MG63 (cell line): ENCODE results near the gene EFNB2. TPM values are rescaled to one million over a fixed set of nuclear protein-coding genes. Genes with fewer than 3 reads are reported as not detected.

Source experiments
- DNase-seq: peaks from one replicate; pipeline ENCODE4 v3.0.0-alpha.2; 2020
- H3K27me3 ChIP-seq: fragments of 250-450 bp; sonication (Bioruptor Pico); 2 replicates; pipeline ENCODE4 v1.5.1; 2020; ENCODE audit warnings: mild to moderate bottlenecking, moderate library complexity
- H3K36me3 ChIP-seq: fragments of 250-450 bp; sonication (Bioruptor Pico); 2 replicates; pipeline ENCODE4 v1.5.1; 2020; ENCODE audit warnings: mild to moderate bottlenecking, moderate library complexity
- H3K4me3 ChIP-seq: fragments of 250-450 bp; sonication (Bioruptor Pico); 2 replicates; pipeline ENCODE4 v1.5.1; 2020; ENCODE audit warnings: mild to moderate bottlenecking, moderate library complexity
- H3K9me3 ChIP-seq: fragments of 250-450 bp; sonication (Bioruptor Pico); 2 replicates; pipeline ENCODE4 v1.5.1; 2020; ENCODE audit warnings: mild to moderate bottlenecking, moderate library complexity
- total RNA-seq: library from RNA; depleted of rRNA; stranded (reverse); fragments of >200 nt; shearing (Covaris generic); gene quantifications from 2 replicates; pipeline ENCODE4 v1.2.3, GENCODE V29; 2014; ENCODE audit warnings: low replicate concordance

Gene EFNB2
- total RNA-seq, 1 experiment from 2014 or later = 2.3 TPM

- Histone ChIP-seq H3K36me3 (no peaks in the 10 kb centered on the region), H3K4me3 (no peak overlapping the region), H3K9me3 (no peaks in the 10 kb centered on the region), H3K27me3 (no peaks in the 10 kb centered on the region)
- DNase-seq = no peak
These were observed 18.2 kb downstream of the EFNB2 start for GRCh38 chr13:106517109-106517847.

- Histone ChIP-seq H3K36me3 (no peaks in the 10 kb centered on the region), H3K27me3 (no peaks in the 10 kb centered on the region), H3K9me3 (no peaks in the 10 kb centered on the region), H3K4me3 (no peak overlapping the region)
- DNase-seq = no peak
These were observed 19.7 kb downstream of the EFNB2 start for GRCh38 chr13:106515635-106516254.

- no peaks in the 10 kb centered on the region for H3K36me3 ChIP-seq
- no peaks in the 10 kb centered on the region for H3K9me3 ChIP-seq
- no peak overlapping the region for H3K4me3 ChIP-seq
- no peaks in the 10 kb centered on the region for H3K27me3 ChIP-seq
- DNase-seq = no peak
These were observed 20.4 kb downstream of the EFNB2 start for GRCh38 chr13:106514928-106515634.

- no peak for DNase-seq
- Histone ChIP-seq H3K36me3 (no peaks in the 10 kb centered on the region), H3K9me3 (no peaks in the 10 kb centered on the region), H3K4me3 (no peak overlapping the region), H3K27me3 (no peaks in the 10 kb centered on the region)
These were observed 22.2 kb downstream of the EFNB2 start for GRCh38 chr13:106513025-106513983.

GRCh38 chr13:106507560-106508274 lies 27.7 kb downstream of the EFNB2 start:
- Histone ChIP-seq H3K27me3 (no peaks in the 10 kb centered on the region), H3K36me3 (no peaks in the 10 kb centered on the region), H3K9me3 (no peaks in the 10 kb centered on the region), H3K4me3 (no peak overlapping the region)
- DNase-seq = no peak

- H3K9me3 ChIP-seq = no peaks in the 10 kb centered on the region
- no peak for DNase-seq
- H3K4me3 ChIP-seq = no peak overlapping the region
- H3K27me3 ChIP-seq = no peaks in the 10 kb centered on the region
- H3K36me3 ChIP-seq = no peaks in the 10 kb centered on the region
These were observed 29.2 kb downstream of the EFNB2 start for GRCh38 chr13:106506286-106506685.

GRCh38 chr13:106505732-106506131 lies 29.7 kb downstream of the EFNB2 start:
- Histone ChIP-seq H3K9me3 (no peaks in the 10 kb centered on the region), H3K27me3 (no peaks in the 10 kb centered on the region), H3K36me3 (no peaks in the 10 kb centered on the region), H3K4me3 (no peak overlapping the region)
- DNase-seq = no peak

- no peak for DNase-seq
- no peaks in the 10 kb centered on the region for H3K27me3 ChIP-seq
- no peaks in the 10 kb centered on the region for H3K9me3 ChIP-seq
- no peaks in the 10 kb centered on the region for H3K36me3 ChIP-seq
- H3K4me3 ChIP-seq = no peak overlapping the region
These were observed 30.2 kb downstream of the EFNB2 start for GRCh38 chr13:106505295-106505694.

- Histone ChIP-seq H3K36me3 (no peaks in the 10 kb centered on the region), H3K27me3 (no peaks in the 10 kb centered on the region), H3K4me3 (no peak overlapping the region), H3K9me3 (no peaks in the 10 kb centered on the region)
- no peak for DNase-seq
These were observed 31.6 kb downstream of the EFNB2 start for GRCh38 chr13:106503730-106504453.

- Histone ChIP-seq H3K4me3 (no peak overlapping the region), H3K9me3 (no peaks in the 10 kb centered on the region), H3K36me3 (no peaks in the 10 kb centered on the region), H3K27me3 (no peaks in the 10 kb centered on the region)
- DNase-seq = no peak
These were observed 32.2 kb downstream of the EFNB2 start for GRCh38 chr13:106503272-106503671.

- no peaks in the 10 kb centered on the region for H3K27me3 ChIP-seq
- no peak overlapping the region for H3K4me3 ChIP-seq
- H3K9me3 ChIP-seq = no peaks in the 10 kb centered on the region
- H3K36me3 ChIP-seq = no peaks in the 10 kb centered on the region
- DNase-seq = no peak
These were observed 35.0 kb downstream of the EFNB2 start for GRCh38 chr13:106500445-106500844.

- Histone ChIP-seq H3K9me3 (no peaks in the 10 kb centered on the region), H3K36me3 (no peaks in the 10 kb centered on the region), H3K4me3 (no peak overlapping the region), H3K27me3 (no peaks in the 10 kb centered on the region)
- DNase-seq = no peak
These were observed 35.6 kb downstream of the EFNB2 start for GRCh38 chr13:106499896-106500295.

- Histone ChIP-seq H3K4me3 (no peak overlapping the region), H3K27me3 (no peaks in the 10 kb centered on the region), H3K9me3 (no peaks in the 10 kb centered on the region), H3K36me3 (no peaks in the 10 kb centered on the region)
- no peak for DNase-seq
These were observed 36.3 kb downstream of the EFNB2 start for GRCh38 chr13:106499113-106499512.

GRCh38 chr13:106498571-106498970 lies 36.9 kb downstream of the EFNB2 start:
- Histone ChIP-seq H3K4me3 (no peak overlapping the region), H3K27me3 (no peaks in the 10 kb centered on the region), H3K36me3 (no peaks in the 10 kb centered on the region), H3K9me3 (no peaks in the 10 kb centered on the region)
- no peak for DNase-seq

- no peak overlapping the region for H3K4me3 ChIP-seq
- no peaks in the 10 kb centered on the region for H3K9me3 ChIP-seq
- DNase-seq = no peak
- no peaks in the 10 kb centered on the region for H3K36me3 ChIP-seq
- no peaks in the 10 kb centered on the region for H3K27me3 ChIP-seq
These were observed 37.3 kb downstream of the EFNB2 start for GRCh38 chr13:106498158-106498557.

GRCh38 chr13:106497079-106497478 lies 38.4 kb downstream of the EFNB2 start:
- Histone ChIP-seq H3K9me3 (no peaks in the 10 kb centered on the region), H3K4me3 (no peak overlapping the region), H3K36me3 (no peaks in the 10 kb centered on the region), H3K27me3 (no peaks in the 10 kb centered on the region)
- DNase-seq = no peak
